Measurements from ENCODE around the gene FRMD8.

DNA sequence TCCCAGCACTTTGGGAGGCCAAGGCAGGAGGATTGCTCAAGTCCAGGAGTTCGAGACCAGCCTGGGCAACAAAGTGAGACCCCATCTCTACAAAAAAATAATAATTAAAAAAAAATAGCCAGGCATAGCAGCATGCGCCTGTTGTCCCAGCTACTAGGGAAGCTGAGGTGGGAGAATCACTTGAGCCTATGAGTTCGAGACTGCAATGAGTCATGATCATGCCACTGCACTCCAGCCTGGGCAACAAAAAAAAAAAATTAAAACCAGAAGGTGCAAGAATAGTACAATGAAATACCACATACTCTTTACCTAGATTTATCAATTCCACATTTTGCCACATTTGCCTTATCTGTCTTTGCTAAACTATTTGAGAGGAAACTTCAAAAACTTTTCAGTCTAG is 44.6 kb upstream of the FRMD8 start:
- TF ChIP-seq, protein P1, sequence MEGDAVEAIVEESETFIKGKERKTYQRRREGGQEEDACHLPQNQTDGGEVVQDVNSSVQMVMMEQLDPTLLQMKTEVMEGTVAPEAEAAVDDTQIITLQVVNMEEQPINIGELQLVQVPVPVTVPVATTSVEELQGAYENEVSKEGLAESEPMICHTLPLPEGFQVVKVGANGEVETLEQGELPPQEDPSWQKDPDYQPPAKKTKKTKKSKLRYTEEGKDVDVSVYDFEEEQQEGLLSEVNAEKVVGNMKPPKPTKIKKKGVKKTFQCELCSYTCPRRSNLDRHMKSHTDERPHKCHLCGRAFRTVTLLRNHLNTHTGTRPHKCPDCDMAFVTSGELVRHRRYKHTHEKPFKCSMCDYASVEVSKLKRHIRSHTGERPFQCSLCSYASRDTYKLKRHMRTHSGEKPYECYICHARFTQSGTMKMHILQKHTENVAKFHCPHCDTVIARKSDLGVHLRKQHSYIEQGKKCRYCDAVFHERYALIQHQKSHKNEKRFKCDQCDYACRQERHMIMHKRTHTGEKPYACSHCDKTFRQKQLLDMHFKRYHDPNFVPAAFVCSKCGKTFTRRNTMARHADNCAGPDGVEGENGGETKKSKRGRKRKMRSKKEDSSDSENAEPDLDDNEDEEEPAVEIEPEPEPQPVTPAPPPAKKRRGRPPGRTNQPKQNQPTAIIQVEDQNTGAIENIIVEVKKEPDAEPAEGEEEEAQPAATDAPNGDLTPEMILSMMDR (IDR thresholded peaks at IDR 0.05 in 8 of 11, conservative IDR thresholded peaks at IDR 0.05 in 3 of 11) = no peak
- no peak for TF ChIP-seq POLR2A (IDR thresholded peaks at IDR 0.05)
- TF ChIP-seq POLR2AphosphoS5 (IDR thresholded peaks at IDR 0.05) = no peak

All from spleen (tissue), 7 donors.